Mucosa of descending colon (tissue), 3 donors: ENCODE results near the gene KIZ. TPM values are rescaled to one million over a fixed set of nuclear protein-coding genes. Genes with fewer than 3 reads are reported as not detected.

Experiments used
- ATAC-seq: fragments of 200-7000 bp; cut with Tn5 transposase; one replicate; pipeline ENCODE4 v1.9.1; 2020; ENCODE audit warnings: mild to moderate bottlenecking, moderate library complexity
- DNase-seq, 3 donors: peaks; one replicate each; pipeline ENCODE4 v3.0.0-alpha.2; 2020
- H3K36me3 ChIP-seq: fragments of 200-600 bp; one replicate; pipeline ENCODE4 v1.8.0; 2021; ENCODE audit warnings: low read depth, mild to moderate bottlenecking
- H3K4me1 ChIP-seq: fragments of 200-600 bp; one replicate; pipeline ENCODE4 v1.8.0; 2021; ENCODE audit warnings: low read depth, mild to moderate bottlenecking
- H3K4me3 ChIP-seq: fragments of 200-600 bp; one replicate; pipeline ENCODE4 v1.8.0; 2021; ENCODE audit warnings: mild to moderate bottlenecking
- H3K9me3 ChIP-seq: fragments of 200-600 bp; one replicate; pipeline ENCODE4 v1.8.0; 2021; ENCODE audit warnings: mild to moderate bottlenecking
- intact Hi-C, 2 donors: fragments of 100-400 bp; cut with DNase I in 1 of 2; cut with micrococcal nuclease in 1 of 2; formaldehyde crosslinking; loops; one replicate each; pipeline versions ENCODE4 v1.11.0 to v1.11.1; 2022; cut with DNase I, micrococcal nuclease
- total RNA-seq, 3 donors: library from RNA; stranded (reverse); fragmentation: NEBNext Ultra II Directional in 2 of 3; extraction: Animal tissue kit (Norgen Biotek cat#: 25700) in 2 of 3; gene quantifications; one replicate each; pipeline versions ENCODE4 v1.2.1 to v1.2.4, GENCODE V29; 2021 to 2023
- TF ChIP-seq, protein P1 (sequence below): fragments of 200-600 bp; IDR thresholded peaks from one replicate; pipeline ENCODE4 v1.8.0; 2022; ENCODE audit warnings: antibody characterized with exemption, mild to moderate bottlenecking
- donor health status: DM: no; HTN: no; CAD: no; lungs with moderate emphysema.
- donor health status: DM: no; HTN: no; CAD: no.
- donor health status: DM: no; HTN: yes; CAD: no.

The KIZ gene
- total RNA-seq, 3 donors from 2014 or later, result 9.4 to 114 (median 14.2) TPM

DNA sequence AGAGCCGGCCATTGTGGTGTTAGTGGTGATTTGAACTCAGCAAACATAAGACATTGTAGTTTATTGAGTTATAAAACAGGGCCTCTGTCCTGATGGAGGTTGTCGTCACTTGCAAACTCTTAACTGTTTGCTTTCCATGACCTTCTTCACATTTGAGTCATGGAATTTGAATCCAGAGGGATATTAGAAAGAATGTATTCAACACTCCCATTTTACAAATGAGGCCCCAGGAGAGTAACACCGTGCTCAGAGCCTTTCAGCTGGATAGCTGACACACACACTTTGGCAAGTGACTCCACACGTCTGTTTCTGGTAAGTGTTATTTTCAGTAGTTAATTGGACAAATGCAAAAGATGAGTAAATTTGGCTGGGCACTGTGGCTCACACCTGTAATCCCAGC, 104.8 kb downstream of the KIZ start:
- TF ChIP-seq, protein P1, sequence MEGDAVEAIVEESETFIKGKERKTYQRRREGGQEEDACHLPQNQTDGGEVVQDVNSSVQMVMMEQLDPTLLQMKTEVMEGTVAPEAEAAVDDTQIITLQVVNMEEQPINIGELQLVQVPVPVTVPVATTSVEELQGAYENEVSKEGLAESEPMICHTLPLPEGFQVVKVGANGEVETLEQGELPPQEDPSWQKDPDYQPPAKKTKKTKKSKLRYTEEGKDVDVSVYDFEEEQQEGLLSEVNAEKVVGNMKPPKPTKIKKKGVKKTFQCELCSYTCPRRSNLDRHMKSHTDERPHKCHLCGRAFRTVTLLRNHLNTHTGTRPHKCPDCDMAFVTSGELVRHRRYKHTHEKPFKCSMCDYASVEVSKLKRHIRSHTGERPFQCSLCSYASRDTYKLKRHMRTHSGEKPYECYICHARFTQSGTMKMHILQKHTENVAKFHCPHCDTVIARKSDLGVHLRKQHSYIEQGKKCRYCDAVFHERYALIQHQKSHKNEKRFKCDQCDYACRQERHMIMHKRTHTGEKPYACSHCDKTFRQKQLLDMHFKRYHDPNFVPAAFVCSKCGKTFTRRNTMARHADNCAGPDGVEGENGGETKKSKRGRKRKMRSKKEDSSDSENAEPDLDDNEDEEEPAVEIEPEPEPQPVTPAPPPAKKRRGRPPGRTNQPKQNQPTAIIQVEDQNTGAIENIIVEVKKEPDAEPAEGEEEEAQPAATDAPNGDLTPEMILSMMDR, result no peak
- no peak for DNase-seq
- intact Hi-C loops, result no loop called here
- Histone ChIP-seq H3K9me3 (no peaks in the 10 kb centered on the region), H3K36me3 (no peaks in the 10 kb centered on the region), H3K4me1 (peaks cover 2% of the 10 kb centered on the region), H3K4me3 (no peak overlapping the region)
- no peak for ATAC-seq

DNA sequence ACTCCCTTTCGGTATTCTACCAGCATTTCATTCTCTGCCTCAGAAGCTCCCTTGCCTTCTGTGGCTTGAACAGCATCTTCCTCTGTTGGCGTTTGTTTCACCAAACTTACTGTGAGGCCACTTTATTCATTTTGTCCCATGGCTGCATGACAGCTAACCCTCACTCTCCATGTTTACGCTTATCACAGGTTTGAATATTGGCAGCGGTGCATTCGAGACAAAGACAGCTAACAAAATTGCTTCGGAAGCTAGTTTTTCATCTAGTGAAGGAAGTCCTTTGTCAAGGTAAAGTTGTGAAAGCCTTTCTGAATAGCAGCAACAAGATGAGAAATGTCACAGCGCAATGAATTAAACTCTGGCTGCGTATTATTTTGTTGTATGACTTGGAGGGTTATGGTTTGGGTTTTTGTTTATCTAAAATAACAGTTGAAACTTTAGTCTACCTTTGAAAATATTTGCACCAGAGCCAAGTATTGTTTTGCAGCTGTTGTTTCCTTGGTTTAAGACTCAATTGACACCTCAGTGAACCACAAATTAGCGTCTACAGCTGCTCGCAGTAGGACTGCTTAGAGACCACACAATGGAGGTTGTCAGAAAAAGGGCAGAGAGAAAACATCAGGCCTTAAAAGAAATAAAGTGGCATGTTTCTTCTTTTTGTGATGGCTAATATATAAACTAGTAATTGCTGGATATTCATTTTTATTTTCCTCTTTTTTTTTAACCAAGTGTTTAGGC, 106.8 kb downstream of the KIZ start:
- Histone ChIP-seq H3K36me3 (no peaks in the 10 kb centered on the region), H3K9me3 (no peaks in the 10 kb centered on the region), H3K4me3 (no peak overlapping the region), H3K4me1 (peaks cover 4% of the 10 kb centered on the region)
- DNase-seq (no peak), ATAC-seq (no peak)
- intact Hi-C loops, result no loop called here
- TF ChIP-seq, protein P1, result no peak

DNA sequence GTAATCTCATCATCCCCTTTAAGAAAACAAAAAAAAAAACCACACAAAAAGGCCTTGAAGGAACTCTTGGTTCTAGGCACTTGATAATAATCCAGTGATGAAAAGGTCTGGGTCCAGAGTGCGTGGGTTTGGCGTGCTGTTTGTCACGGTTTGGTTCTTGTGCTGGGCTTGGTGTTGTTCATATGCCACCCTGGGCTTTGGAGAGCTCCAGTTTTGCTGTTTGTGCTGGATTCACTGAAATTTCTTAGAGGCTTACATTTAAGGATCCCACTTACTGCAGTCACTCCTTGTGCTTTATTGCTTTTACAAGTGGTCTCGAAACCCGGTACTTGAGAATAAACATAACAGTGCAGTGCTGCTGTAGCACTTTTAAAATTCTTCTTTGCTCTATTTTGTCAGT, 108.4 kb downstream of the KIZ start:
- Histone ChIP-seq H3K4me1 (peaks cover 4% of the 10 kb centered on the region), H3K9me3 (no peaks in the 10 kb centered on the region), H3K4me3 (no peak overlapping the region), H3K36me3 (no peaks in the 10 kb centered on the region)
- intact Hi-C loops, result no loop called here
- no peak for DNase-seq
- TF ChIP-seq, protein P1, result no peak
- no peak for ATAC-seq

DNA sequence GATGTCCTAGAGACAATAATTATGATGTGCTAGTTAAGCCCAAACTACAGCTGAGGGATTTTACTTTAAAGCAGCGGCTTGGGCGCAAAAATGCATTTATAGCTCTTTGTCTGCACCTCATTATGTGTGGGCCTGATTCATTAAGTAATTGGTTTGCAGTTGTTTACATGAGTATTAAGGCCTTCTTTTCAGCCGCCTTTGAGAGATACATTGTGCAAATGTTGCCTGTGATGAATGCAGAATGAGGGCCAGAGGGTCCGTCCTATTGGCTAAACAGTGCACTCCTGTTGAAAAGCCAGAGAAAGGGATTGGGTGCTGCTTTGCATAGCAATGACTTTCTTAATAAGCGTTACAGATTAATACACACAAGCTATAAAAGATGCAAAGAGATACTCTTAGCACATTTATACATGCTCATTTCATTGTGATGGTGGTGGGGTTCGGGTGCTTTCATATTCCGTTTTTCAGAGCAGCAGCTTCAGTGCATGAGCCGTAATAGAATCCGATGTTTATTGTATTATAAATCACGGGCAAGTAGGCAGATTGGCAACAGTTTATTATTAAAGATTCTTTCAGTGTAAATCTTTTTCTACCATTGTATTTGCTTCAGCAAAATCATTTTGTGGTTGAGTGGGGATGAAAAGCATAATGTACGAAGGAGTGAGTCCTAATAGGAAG, 109.1 kb downstream of the KIZ start:
- Histone ChIP-seq H3K4me1 (peaks cover 4% of the 10 kb centered on the region), H3K9me3 (no peaks in the 10 kb centered on the region), H3K36me3 (no peaks in the 10 kb centered on the region), H3K4me3 (no peak overlapping the region)
- TF ChIP-seq, protein P1, result no peak
- intact Hi-C loops, result loop anchor here (5.0 kb wide), 1 partner anchor 272 kb away; no protein-coding TSS in a partner anchor
- DNase-seq (no peak), ATAC-seq (no peak)

DNA sequence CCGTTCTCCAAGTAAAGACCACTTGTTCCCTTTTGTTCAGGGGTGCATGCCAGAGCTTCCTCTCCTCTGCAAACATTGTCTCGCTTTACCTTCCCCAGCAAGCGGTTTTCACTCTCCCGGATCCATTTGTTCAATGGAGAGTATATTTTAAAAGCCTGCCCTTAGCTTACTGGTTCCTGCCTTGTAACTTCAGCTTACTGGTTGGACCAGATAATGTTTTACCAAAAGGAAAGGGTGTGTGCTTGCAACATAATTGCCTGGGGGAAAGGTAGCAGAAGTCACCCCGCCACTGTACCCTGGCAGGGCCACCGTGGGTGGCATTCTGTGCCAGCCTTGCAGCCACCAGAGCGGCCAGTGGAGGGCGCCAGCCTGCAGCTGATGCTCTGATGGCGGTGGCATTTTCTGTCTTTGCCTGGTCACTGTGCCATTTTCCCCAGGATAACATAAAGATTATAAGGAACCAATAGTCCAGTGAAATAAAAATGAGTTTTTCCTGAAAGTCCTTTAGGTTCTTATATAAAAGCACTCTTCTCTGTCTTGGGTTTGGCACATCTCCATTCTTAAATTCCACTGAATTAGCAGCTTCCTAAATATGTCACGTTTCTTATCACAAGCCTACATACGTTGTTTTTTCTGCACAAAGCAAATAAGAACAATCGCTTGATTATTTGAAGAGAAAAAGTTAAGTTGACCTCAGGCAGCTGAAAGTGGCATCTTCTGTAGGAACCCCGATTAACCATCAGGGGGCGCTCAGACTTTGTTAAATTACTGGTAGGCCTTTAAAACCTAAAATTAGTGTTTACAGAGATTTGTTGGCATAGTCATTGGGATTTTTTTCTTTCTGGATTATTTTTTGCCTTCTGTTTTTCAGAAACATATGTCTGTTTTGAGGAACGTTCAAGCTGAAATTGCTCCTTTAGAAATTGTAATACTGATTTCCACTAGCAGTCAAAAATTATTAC, 109.9 kb downstream of the KIZ start:
- intact Hi-C loops, result loop anchor here (5.0 kb wide), 1 partner anchor 272 kb away; no protein-coding TSS in a partner anchor
- H3K4me1 ChIP-seq, result peaks cover 4% of the 10 kb centered on the region
- H3K36me3 ChIP-seq, result no peaks in the 10 kb centered on the region
- ATAC-seq (peak; percentile 88), DNase-seq (peak in 2 of 3 donors; percentile 77 to 80)
- no peaks in the 10 kb centered on the region for H3K9me3 ChIP-seq
- no peak overlapping the region for H3K4me3 ChIP-seq
- TF ChIP-seq, protein P1, result peak; percentile 50
